ENCODE measurements around the gene BCAM.

GRCh38 chr19:44845286-44845611 is 36.3 kb downstream of the BCAM start:
- TF ChIP-seq TAF1 (IDR thresholded peaks at IDR 0.05; ENCODE audit: borderline replicate concordance, insufficient read depth, low read length) (no peak), POLR2AphosphoS5 (IDR thresholded peaks at IDR 0.05; ENCODE audit: low read depth, low read length) (no peak)
